GM18873 (cell line): ENCODE data around the gene SLC16A7.
A peak's percentile ranks its signal among the peaks of the same experiment; 100 is the strongest.
"Not testable (repeated sequence)": the region's sequence is repeated elsewhere in the genome, so short reads cannot be mapped to it uniquely, and the experiment has no call there.

Experiments
- ATAC-seq: cut with Tn5 transposase; IDR thresholded peaks from one replicate; pipeline ENCODE4 v1.9.1; 2021; ENCODE audit warnings: mild to moderate bottlenecking, moderate library complexity, moderate number of reproducible peaks; ENCODE audit not compliant: unreplicated experiment, low FRiP score

SLC16A7 gene

GRCh38 chr12:59595883-59596540 is at the start of gene SLC16A7:
SLC16A7 (plus strand) TSS chr12:59596029; CDS start chr12:59704802, 108,773 bp downstream.
- ATAC-seq = peak; percentile 53

- ATAC-seq = no peak
These were observed 46.9 kb upstream of the SLC16A7 start for GRCh38 chr12:59548930-59549329.

DNA sequence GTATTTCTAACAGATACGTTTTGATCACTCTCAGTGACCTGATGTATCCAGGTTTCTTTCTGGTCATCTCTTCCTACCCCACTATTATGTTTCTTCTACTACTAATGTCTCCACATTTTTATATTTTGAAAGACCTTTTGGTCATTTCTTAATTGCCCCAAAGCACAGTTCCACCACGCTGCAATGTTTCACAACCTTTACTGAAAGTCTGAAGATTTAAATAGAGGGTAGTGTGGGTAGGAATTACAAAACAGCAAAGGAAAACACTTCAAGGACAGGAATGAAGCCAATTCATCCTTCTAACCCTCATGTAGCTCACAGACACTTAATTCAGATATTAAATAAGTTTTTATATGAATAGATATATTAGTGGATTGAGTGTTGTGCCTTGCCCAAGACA is 36.1 kb upstream of the SLC16A7 start:
- no peak for ATAC-seq

- no peak for ATAC-seq
These were observed 25.7 kb upstream of the SLC16A7 start for GRCh38 chr12:59570145-59570544.

DNA sequence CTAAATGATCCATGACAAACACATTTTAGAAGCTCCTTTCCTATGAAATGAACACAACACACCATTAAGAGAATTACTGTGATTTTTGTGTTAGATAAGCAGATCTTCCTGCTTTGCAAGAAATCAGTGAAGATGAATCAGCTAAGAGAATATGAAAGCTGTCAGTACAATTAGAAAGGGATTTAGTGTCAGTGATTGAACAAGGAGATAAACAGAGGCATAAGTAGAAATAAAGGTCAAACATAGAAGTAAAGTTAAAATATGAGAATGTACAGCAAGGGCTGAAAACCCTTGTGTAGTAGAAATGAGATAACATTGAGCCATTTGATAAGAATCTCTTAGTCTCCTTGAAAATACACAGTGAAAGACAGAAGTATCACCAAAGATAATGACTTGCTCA is 21.4 kb upstream of the SLC16A7 start:
- no peak for ATAC-seq

DNA sequence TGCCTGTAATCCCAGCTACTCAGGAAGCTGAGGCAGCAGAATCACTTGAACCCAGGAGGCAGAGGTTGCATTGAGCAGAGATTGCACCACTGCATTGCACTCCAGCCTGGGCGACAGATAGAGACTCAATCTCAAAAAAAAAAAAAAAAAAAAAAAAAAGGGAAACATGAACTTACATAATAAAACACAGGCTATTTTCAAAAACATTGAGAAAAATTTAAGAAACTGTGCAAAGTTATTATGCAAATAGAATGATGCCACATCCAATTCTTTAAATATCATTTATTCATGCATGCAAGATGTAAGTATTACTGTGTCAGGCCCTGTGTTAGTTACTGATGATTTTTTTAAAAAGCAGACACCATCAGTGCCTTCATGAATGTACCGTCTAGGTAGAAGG is 20.0 kb upstream of the SLC16A7 start:
- no peak for ATAC-seq

DNA sequence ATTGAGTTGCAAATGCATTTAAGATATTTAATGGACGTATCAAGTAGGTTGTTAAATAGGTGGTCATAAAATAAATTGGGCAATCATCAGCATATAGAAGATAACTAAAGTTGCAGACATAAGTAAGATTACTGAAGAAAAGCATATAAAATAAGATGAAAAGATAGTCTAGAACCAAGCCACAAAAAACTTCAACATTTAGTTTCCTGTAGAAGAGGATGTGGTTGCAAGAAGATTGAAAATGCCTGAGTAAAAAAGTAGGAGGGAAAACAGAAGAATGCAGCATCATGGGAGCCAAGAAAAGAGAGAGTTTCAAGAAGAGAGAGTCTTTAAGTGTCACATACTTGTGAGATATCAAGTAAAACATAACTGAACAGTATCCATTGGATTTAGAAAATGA is 17.6 kb upstream of the SLC16A7 start:
- no peak for ATAC-seq

- ATAC-seq = no peak
These were observed 16.2 kb upstream of the SLC16A7 start for GRCh38 chr12:59579631-59580030.

- no peak for ATAC-seq
These were observed 15.8 kb upstream of the SLC16A7 start for GRCh38 chr12:59580050-59580449.

GRCh38 chr12:59583003-59583712 is 12.7 kb upstream of the SLC16A7 start:
- no peak for ATAC-seq

GRCh38 chr12:59587710-59588109 is 8.1 kb upstream of the SLC16A7 start:
- ATAC-seq = no peak

DNA sequence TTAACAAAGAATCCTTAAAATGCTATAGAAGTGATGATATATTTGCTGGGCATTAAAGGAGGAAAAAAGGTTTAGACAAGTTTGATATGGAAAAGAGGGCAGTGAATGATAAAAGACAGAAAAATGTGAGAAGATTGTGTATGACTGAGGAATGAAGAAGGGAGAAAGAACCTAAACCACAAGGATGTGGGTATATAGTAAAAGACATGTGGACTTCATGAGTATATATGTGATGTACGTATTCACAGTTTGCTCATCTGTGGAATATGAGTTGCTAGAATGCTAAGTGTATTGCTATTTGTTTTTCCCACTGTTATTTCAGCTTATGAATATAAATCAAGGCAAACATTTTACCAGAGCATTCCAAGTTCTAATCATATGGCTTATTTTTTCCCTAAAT is 2.1 kb upstream of the SLC16A7 start:
- ATAC-seq = no peak

DNA sequence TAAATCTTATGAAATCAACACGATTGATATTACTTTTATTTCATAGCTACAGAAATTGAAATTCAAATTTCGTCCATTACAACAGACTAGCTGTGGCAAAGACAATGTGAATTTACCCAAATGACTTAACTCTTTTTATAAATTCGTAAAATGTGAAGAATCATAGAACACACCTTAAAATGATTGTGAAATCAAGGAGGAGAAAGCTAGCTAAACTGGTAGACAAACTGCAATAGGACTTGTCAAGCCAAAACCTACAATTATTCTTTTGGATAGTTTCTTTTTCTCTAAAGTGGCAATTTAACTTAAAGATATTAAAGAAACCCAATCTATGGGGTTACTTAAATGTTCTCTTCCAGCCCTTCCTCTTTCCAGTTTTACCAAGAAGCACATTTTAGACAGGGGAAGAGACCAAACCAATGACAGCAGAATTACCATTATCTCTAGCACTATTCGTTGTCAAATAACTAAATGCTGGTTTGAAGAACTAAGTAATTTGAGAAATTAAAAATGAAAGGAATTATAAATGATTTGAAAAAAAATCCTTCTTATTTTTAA is 807 bp upstream of the SLC16A7 start:
- no peak for ATAC-seq

- no peak for ATAC-seq
These were observed 305 bp upstream of the SLC16A7 start for GRCh38 chr12:59595565-59595882.

GRCh38 chr12:59597385-59597781 is 1.6 kb downstream of the SLC16A7 start:
- peak; percentile 80 for ATAC-seq

DNA sequence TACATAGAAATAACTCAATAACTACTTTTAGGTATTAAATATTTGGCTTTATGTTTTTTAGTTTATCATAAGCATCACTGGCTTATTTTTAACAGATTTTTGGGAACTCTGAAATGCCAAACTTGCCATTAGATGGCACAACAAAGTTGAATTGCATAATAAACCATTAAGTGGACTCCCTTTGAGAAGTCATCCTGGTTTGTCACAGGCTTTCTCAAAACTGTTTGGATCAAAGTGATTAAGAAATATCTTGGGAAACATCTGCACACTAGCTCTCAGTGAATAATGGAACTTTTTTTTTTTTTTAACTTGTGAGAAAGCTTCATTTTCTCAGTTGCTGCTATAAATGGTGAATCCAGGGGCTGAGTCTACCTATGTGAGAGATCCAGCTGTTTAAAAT is 4.3 kb downstream of the SLC16A7 start:
- no peak for ATAC-seq

GRCh38 chr12:59603754-59604153 is 7.9 kb downstream of the SLC16A7 start:
- ATAC-seq = no peak

DNA sequence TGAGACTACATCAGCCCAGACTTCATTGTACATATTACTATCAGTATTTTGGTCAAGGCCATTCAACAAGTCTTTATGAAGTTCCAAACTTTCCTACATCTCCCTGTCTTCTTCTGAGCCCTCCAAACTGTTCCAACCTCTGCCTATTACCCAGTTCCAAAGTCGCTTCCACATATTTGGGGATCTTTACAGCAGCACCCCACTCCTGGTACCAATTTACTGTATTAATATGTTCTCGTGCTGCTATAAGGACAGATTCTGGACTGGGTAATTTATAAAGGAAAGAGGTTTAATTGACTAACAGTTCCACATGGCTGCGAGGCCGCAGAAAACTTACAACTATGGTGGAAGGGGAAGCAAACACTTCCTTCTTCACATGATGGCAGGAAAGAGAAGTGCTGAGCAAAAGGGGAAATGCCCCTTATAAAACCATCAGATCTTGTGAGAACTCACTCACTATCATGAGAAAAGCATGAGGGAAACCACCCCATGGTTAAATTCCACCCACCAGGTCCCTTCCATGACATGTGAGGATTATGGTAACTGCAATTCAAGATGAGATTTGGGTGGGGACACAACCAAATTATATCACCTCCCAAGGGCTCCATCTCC is 17.1 kb downstream of the SLC16A7 start:
- not testable (repeated sequence) for ATAC-seq

DNA sequence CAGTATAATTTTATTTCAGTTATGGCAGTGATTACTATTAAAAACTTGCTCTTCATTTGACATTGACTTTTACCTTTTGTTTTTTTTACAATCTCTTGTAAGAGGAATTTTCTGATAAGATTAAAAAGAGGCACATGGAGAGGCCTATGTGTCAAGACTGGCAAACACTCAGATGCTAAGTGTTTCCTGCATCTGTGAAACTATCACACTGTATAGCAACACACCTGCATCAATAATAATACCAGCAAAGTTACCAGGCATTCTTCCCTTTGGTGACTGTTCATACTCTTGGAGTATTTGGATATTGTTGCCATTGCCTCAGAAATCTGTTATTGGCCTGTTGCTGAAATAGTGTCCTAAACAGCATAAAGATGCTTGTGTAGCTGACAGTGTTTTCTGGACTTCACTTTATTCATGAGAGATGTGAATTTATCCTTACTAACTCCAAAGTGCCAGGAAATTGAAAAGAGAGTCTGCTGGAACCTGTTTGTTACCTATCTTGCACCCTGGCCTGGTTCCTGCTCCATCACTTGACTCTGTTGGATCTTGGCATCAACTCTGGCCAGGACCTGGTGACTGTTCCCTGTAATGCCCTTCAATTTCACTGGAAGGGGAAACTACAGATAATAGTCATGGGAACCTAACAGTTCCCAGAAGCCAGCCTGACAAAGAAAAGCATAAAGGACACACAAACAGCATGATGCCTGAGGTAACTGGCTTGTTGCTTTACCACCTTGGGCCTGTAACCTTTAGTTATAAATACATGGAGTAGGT is 19.8 kb downstream of the SLC16A7 start:
- no peak for ATAC-seq

GRCh38 chr12:59619461-59620240 is 23.8 kb downstream of the SLC16A7 start:
- no peak for ATAC-seq
